ENCODE measurements around the gene DNAJC6. TPM values are rescaled to one million over a fixed set of nuclear protein-coding genes. Genes with fewer than 3 reads are reported as not detected.
A peak's percentile ranks its signal among the peaks of the same experiment; 100 is the strongest.

The DNAJC6 gene
- total and polyA plus RNA-seq, 2 of the 13 experiments (the other 11 are each of a cell fraction or from before 2014, with no cell fraction given) = 1.0 to 1.6 TPM

DNA sequence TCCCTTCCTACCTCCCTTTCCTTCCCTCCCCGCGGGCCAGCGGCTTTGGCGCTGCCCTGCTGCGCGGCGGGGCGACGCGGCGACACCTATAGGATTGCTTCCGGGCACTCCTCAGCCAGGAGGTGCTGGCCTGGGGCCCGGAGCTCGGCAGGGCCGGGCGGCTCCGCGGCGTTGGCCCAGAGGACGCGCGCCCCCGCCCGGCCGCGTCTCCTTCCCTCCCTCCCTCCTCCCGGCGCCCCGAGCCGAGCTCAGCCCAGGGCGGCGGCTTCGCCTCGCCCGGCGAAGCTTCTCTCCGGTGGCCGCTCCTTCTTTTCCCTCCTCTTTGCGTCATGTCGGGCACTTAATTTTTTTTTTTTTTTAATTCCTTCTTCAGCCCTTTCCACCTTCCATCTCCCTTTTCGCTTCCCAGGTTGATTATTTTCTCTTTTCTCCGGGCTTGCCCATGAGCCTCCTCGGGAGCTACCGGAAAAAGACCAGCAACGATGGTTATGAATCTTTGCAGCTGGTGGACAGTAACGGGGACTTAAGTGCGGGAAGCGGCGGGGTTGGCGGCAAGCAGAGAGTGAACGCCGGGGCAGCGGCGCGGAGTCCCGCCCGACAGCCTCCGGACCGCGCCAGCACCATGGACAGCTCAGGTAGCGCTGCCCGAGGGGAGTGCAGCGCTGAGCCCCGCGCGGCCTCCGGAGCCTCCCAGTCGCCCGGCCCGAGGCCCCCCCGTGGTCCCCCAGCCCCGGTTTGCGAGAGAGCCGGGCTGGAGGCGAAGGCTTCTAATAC, at the start of gene DNAJC6 (continued):
- TF ChIP-seq, protein P1, sequence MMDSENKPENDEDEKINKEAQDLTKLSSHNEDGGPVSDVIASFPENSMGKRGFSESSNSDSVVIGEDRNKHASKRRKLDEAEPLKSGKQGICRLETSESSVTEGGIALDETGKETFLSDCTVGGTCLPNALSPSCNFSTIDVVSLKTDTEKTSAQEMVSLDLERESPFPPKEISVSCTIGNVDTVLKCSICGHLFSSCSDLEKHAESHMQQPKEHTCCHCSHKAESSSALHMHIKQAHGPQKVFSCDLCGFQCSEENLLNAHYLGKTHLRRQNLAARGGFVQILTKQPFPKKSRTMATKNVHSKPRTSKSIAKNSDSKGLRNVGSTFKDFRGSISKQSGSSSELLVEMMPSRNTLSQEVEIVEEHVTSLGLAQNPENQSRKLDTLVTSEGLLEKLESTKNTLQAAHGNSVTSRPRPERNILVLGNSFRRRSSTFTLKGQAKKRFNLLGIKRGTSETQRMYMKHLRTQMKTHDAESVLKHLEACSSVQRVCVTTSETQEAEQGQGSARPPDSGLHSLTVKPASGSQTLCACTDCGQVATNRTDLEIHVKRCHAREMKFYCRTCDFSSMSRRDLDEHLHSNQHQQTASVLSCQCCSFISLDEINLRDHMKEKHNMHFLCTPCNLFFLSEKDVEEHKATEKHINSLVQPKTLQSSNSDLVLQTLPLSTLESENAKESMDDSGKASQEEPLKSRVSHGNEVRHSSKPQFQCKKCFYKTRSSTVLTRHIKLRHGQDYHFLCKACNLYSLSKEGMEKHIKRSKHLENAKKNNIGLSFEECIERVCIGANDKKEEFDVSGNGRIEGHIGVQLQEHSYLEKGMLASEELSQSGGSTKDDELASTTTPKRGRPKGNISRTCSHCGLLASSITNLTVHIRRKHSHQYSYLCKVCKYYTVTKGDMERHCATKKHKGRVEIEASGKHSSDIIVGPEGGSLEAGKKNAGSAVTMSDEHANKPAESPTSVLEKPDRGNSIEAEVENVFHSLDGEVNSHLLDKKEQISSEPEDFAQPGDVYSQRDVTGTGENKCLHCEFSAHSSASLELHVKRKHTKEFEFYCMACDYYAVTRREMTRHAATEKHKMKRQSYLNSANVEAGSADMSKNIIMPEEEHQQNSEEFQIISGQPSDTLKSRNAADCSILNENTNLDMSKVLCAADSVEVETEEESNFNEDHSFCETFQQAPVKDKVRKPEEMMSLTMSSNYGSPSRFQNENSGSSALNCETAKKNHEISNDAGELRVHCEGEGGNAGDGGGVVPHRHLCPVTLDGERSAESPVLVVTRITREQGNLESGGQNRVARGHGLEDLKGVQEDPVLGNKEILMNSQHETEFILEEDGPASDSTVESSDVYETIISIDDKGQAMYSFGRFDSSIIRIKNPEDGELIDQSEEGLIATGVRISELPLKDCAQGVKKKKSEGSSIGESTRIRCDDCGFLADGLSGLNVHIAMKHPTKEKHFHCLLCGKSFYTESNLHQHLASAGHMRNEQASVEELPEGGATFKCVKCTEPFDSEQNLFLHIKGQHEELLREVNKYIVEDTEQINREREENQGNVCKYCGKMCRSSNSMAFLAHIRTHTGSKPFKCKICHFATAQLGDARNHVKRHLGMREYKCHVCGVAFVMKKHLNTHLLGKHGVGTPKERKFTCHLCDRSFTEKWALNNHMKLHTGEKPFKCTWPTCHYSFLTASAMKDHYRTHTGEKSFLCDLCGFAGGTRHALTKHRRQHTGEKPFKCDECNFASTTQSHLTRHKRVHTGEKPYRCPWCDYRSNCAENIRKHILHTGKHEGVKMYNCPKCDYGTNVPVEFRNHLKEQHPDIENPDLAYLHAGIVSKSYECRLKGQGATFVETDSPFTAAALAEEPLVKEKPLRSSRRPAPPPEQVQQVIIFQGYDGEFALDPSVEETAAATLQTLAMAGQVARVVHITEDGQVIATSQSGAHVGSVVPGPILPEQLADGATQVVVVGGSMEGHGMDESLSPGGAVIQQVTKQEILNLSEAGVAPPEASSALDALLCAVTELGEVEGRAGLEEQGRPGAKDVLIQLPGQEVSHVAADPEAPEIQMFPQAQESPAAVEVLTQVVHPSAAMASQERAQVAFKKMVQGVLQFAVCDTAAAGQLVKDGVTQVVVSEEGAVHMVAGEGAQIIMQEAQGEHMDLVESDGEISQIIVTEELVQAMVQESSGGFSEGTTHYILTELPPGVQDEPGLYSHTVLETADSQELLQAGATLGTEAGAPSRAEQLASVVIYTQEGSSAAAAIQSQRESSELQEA (CRISPR knock-in tag; IDR thresholded peaks at IDR 0.05; ENCODE audit: not compliant biosample characterization) = peak; percentile 76
- TF ChIP-seq SMARCE1 (IDR thresholded peaks at IDR 0.05; ENCODE audit: borderline replicate concordance) (no peak), ATF2 (CRISPR knock-in tag; IDR thresholded peaks at IDR 0.05) (peak; percentile 70), CERS6 (CRISPR knock-in tag; IDR thresholded peaks at IDR 0.05) (0 out of 2 replicates have a peak, but pooled peaks have one; percentile 51), ARID2 (CRISPR knock-in tag; IDR thresholded peaks at IDR 0.05; ENCODE audit: borderline replicate concordance) (peak; percentile 83; the same call in 1 of the 2 replicates), THRA (CRISPR knock-in tag; IDR thresholded peaks at IDR 0.05; ENCODE audit: borderline replicate concordance) (peak; percentile 88), ZNF883 (CRISPR knock-in tag; IDR thresholded peaks at IDR 0.05; ENCODE audit: not compliant biosample characterization) (peak; percentile 93), ZFX (CRISPR knock-in tag; IDR thresholded peaks at IDR 0.05; ENCODE audit: low read depth) (no peak), JARID2 (CRISPR knock-in tag; IDR thresholded peaks at IDR 0.05; ENCODE audit: insufficient replicate concordance) (peak; percentile 54), ZKSCAN1 (IDR thresholded peaks at IDR 0.05; ENCODE audit: low read length) (no peak), ZNF749 (CRISPR knock-in tag; IDR thresholded peaks at IDR 0.05; ENCODE audit: borderline replicate concordance) (peak; percentile 97), GRHL1 (CRISPR knock-in tag; conservative IDR thresholded peaks at IDR 0.05) (no peak)
